ENCODE results near the gene OR4D6.

- TF ChIP-seq FOXP2 (optimal IDR thresholded peaks at IDR 0.05; ENCODE audit: borderline replicate concordance, extremely low read depth, extremely low read length, insufficient read depth), result no peak
- TF ChIP-seq POLR2AphosphoS5 (IDR thresholded peaks at IDR 0.05; ENCODE audit: low read depth, low read length), result no peak
- no peak for TF ChIP-seq SIN3A (IDR thresholded peaks at IDR 0.05; ENCODE audit: borderline replicate concordance, insufficient read depth, low read length)
- TF ChIP-seq REST (IDR thresholded peaks at IDR 0.05; ENCODE audit: insufficient read depth in 1 of 2, low read depth in 2 of 2, low read length in 2 of 2), result no peak
These were observed 23.1 kb downstream of the OR4D6 start for GRCh38 chr11:59479906-59480305.

Measured in PFSK-1 (cell line).